ENCODE data around the gene PLEKHA3.

DNA sequence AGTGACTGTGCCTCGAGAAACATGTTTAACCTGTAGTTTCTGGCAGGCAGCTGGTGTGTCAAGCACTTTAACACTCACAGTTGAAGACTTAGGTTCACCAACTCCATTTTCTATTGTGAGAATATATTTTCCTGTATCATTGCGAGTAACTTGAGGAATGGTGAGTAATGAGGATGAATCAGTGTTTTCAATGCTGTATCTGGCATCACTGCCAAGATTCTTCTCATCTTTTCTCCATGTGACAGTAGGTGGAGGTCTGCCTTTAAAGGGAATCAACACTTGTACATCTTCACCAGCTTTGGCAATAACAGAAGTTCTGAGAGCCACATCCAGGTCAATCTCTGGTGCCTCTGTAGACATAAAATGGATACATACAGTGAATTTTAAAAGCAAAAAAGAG, 72.8 kb downstream of the PLEKHA3 start:
- TF ChIP-seq, protein P1, sequence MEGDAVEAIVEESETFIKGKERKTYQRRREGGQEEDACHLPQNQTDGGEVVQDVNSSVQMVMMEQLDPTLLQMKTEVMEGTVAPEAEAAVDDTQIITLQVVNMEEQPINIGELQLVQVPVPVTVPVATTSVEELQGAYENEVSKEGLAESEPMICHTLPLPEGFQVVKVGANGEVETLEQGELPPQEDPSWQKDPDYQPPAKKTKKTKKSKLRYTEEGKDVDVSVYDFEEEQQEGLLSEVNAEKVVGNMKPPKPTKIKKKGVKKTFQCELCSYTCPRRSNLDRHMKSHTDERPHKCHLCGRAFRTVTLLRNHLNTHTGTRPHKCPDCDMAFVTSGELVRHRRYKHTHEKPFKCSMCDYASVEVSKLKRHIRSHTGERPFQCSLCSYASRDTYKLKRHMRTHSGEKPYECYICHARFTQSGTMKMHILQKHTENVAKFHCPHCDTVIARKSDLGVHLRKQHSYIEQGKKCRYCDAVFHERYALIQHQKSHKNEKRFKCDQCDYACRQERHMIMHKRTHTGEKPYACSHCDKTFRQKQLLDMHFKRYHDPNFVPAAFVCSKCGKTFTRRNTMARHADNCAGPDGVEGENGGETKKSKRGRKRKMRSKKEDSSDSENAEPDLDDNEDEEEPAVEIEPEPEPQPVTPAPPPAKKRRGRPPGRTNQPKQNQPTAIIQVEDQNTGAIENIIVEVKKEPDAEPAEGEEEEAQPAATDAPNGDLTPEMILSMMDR (IDR thresholded peaks at IDR 0.05): no peak
- no peak for TF ChIP-seq EZH2 (IDR thresholded peaks at IDR 0.05)
- no peak for TF ChIP-seq EZH2phosphoT487 (IDR thresholded peaks at IDR 0.05)

Measured in neural progenitor cell (in vitro differentiated cells).